HCT116 (cell line): ENCODE measurements around the gene DLEC1.

Experiments used
- EZH2 ChIP-seq: fragments of 200-600 bp; sonication (generic); IDR thresholded peaks from 2 replicates; pipeline ENCODE4 v1.6.1; 2017; ENCODE audit warnings: antibody characterized with exemption, mixed run types
- EZH2phosphoT487 ChIP-seq: fragments of 200-600 bp; IDR thresholded peaks from 2 replicates; pipeline ENCODE4 v1.6.1; 2018; ENCODE audit warnings: antibody characterized with exemption, borderline replicate concordance
- JUND ChIP-seq: IDR thresholded peaks from 2 replicates; pipeline ENCODE4 v1.6.1; 2012
- POLR2A ChIP-seq: IDR thresholded peaks from 2 replicates; pipeline ENCODE4 v1.7.0; 2011; ENCODE audit warnings: borderline replicate concordance; ENCODE audit not compliant: insufficient read depth, insufficient read length; ENCODE audit errors: extremely low read depth
- POLR2AphosphoS5 ChIP-seq: IDR thresholded peaks from 2 replicates; pipeline ENCODE4 v1.6.1; 2011; ENCODE audit warnings: mild to moderate bottlenecking, low read depth, low read length, moderate library complexity
- RAD21 ChIP-seq: IDR thresholded peaks from 2 replicates; pipeline ENCODE4 v1.6.1; 2012; ENCODE audit warnings: low read depth, mild to moderate bottlenecking
- SIN3A ChIP-seq: IDR thresholded peaks from 2 replicates; pipeline ENCODE4 v1.6.1; 2012; ENCODE audit warnings: low read depth
- YY1 ChIP-seq: IDR thresholded peaks from 2 replicates; pipeline ENCODE4 v1.6.1; 2011; ENCODE audit warnings: low read length, low read depth, moderate library complexity, mild to moderate bottlenecking; ENCODE audit not compliant: insufficient replicate concordance; ENCODE audit errors: extremely low read depth
- ZNF274 ChIP-seq: fragments of 200-500 bp; sonication (Bioruptor generic); IDR thresholded peaks from 2 replicates; pipeline ENCODE4 v1.6.1; 2014; ENCODE audit warnings: mild to moderate bottlenecking, low read depth, low read length, inconsistent platforms
- TF ChIP-seq, protein P1 (sequence below), 3 experiments: fragments of 200-600 bp in 1 of 3; sonication (generic) in 1 of 3; IDR thresholded peaks in 2 of 3; conservative IDR thresholded peaks in 1 of 3; 2 replicates each; pipeline ENCODE4 v1.5.1; 2012 to 2017; ENCODE audit warnings: low read depth in 2 of 3, low read length in 2 of 3, antibody characterized with exemption in 1 of 3, borderline replicate concordance in 1 of 3, control low read depth in 1 of 3, mild to moderate bottlenecking in 1 of 3, mixed read lengths in 1 of 3, mixed run types in 1 of 3, moderate library complexity in 1 of 3; ENCODE audit not compliant: insufficient read depth in 1 of 3
- TF ChIP-seq, protein P2 (sequence below): IDR thresholded peaks from 2 replicates; pipeline ENCODE4 v1.6.1; 2012; ENCODE audit warnings: low read depth
- TF ChIP-seq, protein P3 (sequence below): IDR thresholded peaks from 2 replicates; pipeline ENCODE4 v1.6.1; 2012
- TF ChIP-seq, protein P4 (sequence below): IDR thresholded peaks from 2 replicates; pipeline ENCODE4 v1.6.1; 2011; ENCODE audit warnings: mild to moderate bottlenecking, low read length, moderate library complexity; ENCODE audit not compliant: insufficient replicate concordance; ENCODE audit errors: extremely low read depth

DNA sequence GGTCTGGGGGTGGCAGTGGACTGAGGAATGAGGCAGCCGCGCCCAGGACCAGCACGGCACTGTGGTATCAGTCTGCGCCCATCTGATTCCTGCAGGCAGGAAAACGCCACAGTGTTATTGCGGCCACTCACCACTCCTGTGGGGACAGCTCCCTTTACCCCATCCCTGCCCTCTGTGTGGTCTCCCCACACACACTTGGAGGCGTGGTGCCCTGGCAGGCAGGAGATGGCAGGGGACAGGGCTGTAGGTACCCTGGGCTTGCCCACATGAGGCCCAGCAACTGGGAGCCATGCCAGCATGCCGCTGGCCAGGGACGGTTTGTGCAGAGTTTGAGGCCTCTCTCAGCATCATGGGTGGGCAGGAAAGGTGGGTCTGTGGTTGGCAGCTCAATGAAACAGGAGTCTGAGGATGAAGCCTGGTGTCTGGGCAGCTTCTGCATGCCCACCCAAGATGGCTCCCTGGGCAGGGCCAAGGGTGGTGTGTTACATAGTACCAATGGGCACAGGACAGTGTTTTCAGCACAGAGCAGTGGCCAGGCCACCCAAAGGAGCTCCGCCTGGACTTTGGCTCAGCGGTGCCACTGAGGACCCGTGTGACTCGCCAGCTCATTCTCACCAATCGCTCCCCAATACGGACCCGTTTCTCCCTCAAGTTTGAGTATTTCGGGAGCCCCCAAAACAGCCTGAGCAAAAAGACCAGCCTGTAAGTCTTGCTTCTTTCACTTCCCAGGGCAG is 70.7 kb downstream of the DLEC1 start:
- TF ChIP-seq, protein P1, sequence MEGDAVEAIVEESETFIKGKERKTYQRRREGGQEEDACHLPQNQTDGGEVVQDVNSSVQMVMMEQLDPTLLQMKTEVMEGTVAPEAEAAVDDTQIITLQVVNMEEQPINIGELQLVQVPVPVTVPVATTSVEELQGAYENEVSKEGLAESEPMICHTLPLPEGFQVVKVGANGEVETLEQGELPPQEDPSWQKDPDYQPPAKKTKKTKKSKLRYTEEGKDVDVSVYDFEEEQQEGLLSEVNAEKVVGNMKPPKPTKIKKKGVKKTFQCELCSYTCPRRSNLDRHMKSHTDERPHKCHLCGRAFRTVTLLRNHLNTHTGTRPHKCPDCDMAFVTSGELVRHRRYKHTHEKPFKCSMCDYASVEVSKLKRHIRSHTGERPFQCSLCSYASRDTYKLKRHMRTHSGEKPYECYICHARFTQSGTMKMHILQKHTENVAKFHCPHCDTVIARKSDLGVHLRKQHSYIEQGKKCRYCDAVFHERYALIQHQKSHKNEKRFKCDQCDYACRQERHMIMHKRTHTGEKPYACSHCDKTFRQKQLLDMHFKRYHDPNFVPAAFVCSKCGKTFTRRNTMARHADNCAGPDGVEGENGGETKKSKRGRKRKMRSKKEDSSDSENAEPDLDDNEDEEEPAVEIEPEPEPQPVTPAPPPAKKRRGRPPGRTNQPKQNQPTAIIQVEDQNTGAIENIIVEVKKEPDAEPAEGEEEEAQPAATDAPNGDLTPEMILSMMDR (IDR thresholded peaks at IDR 0.05 in 2 of 3, conservative IDR thresholded peaks at IDR 0.05 in 1 of 3; ENCODE audit: borderline replicate concordance in 1 of 3, insufficient read depth in 1 of 3, low read depth in 2 of 3, low read length in 2 of 3) = no peak
- TF ChIP-seq RAD21 (no peak), POLR2A (no peak), EZH2phosphoT487 (no peak), POLR2AphosphoS5 (no peak), SIN3A (no peak), ZNF274 (no peak), JUND (no peak), EZH2 (no peak), YY1 (no peak)
- TF ChIP-seq, protein P2, sequence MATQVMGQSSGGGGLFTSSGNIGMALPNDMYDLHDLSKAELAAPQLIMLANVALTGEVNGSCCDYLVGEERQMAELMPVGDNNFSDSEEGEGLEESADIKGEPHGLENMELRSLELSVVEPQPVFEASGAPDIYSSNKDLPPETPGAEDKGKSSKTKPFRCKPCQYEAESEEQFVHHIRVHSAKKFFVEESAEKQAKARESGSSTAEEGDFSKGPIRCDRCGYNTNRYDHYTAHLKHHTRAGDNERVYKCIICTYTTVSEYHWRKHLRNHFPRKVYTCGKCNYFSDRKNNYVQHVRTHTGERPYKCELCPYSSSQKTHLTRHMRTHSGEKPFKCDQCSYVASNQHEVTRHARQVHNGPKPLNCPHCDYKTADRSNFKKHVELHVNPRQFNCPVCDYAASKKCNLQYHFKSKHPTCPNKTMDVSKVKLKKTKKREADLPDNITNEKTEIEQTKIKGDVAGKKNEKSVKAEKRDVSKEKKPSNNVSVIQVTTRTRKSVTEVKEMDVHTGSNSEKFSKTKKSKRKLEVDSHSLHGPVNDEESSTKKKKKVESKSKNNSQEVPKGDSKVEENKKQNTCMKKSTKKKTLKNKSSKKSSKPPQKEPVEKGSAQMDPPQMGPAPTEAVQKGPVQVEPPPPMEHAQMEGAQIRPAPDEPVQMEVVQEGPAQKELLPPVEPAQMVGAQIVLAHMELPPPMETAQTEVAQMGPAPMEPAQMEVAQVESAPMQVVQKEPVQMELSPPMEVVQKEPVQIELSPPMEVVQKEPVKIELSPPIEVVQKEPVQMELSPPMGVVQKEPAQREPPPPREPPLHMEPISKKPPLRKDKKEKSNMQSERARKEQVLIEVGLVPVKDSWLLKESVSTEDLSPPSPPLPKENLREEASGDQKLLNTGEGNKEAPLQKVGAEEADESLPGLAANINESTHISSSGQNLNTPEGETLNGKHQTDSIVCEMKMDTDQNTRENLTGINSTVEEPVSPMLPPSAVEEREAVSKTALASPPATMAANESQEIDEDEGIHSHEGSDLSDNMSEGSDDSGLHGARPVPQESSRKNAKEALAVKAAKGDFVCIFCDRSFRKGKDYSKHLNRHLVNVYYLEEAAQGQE = no peak
- TF ChIP-seq, protein P3, sequence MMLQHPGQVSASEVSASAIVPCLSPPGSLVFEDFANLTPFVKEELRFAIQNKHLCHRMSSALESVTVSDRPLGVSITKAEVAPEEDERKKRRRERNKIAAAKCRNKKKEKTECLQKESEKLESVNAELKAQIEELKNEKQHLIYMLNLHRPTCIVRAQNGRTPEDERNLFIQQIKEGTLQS = no peak
- TF ChIP-seq, protein P4, sequence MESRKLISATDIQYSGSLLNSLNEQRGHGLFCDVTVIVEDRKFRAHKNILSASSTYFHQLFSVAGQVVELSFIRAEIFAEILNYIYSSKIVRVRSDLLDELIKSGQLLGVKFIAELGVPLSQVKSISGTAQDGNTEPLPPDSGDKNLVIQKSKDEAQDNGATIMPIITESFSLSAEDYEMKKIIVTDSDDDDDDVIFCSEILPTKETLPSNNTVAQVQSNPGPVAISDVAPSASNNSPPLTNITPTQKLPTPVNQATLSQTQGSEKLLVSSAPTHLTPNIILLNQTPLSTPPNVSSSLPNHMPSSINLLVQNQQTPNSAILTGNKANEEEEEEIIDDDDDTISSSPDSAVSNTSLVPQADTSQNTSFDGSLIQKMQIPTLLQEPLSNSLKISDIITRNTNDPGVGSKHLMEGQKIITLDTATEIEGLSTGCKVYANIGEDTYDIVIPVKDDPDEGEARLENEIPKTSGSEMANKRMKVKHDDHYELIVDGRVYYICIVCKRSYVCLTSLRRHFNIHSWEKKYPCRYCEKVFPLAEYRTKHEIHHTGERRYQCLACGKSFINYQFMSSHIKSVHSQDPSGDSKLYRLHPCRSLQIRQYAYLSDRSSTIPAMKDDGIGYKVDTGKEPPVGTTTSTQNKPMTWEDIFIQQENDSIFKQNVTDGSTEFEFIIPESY = no peak
